ENCODE results near the gene MBD6. TPM values are rescaled to one million over a fixed set of nuclear protein-coding genes. Genes with fewer than 3 reads are reported as not detected.

Gene MBD6
- total and polyA plus RNA-seq, 2 of the 8 experiments (the other 6 are each of a cell fraction or from before 2014, with no cell fraction given) = 3.9 to 32.3 TPM

DNA sequence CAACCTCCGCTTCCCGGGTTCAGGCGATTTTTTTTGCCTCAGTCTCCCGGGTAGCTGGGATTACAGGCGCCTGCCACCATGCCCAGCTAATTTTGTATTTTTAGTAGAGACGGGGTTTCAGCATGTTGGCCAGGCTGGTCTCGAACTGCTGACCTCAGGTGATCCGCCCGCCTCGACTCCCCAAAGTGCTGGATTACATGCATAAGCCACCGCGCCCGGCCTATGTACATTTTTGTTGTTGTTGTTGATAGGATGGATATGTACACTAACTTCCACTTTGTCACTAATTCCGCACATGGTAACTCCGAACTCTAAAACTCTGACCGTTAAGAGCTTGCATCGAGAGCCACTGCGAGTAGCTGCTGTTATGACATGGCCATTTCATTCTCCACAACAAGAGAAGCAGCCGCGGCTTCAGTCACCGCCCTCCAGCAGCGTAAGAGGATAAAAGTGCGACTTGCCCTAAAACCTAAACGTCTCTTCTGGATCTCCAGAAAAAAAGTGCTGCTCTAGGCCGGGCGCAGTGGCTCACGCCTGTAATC, 35.5 kb upstream of the MBD6 start:
- ChIA-PET CTCF (ENCODE audit: partially characterized antibody) (interaction anchor here (0.8 to 25.1 kb wide), 8 partner anchors 8 to 96 kb away, joined by 3 to 441 read pairs (median 4); partner anchors contain the start of genes GLI1 and INHBE), POLR2A (ENCODE audit: partially characterized antibody) (interaction anchor here (0.6 to 1.2 kb wide), 4 partner anchors 54 to 269 kb away, joined by 3 read pairs; no protein-coding TSS in a partner anchor)
- Histone ChIP-seq H3K23ac (ENCODE audit: insufficient read length) (no peak overlapping the region), H4K20me1 (replicated peaks in 1 of 2; ENCODE audit: control insufficient read depth in 1 of 2, insufficient read depth in 2 of 2, low read length in 2 of 2) (peaks cover 0 to 3% of the 10 kb centered on the region in 2 experiments), H4K91ac (replicated peaks; ENCODE audit: insufficient read length, low read length) (peak overlapping the region; percentile 15), H3K4me3 (ENCODE audit: extremely low read depth in 1 of 4, insufficient read depth in 2 of 4, low read depth in 3 of 4, low read length in 4 of 4) (no peak overlapping the region), H3K9me3 (ENCODE audit: insufficient read depth in 2 of 2, low read depth in 1 of 2, low read length in 1 of 2) (no peaks in the 10 kb centered on the region), H3K4me2 (ENCODE audit: insufficient read depth in 1 of 2, low read depth in 2 of 2, low read length in 2 of 2) (no peak overlapping the region; a peak in 1 of 4 replicates), H3K23me2 (ENCODE audit: low read depth, low read length) (peaks cover 5% of the 10 kb centered on the region; the same call in 1 of the 2 replicates), H2BK20ac (ENCODE audit: low read length) (no peak overlapping the region), H2AFZ (ENCODE audit: low read length) (no peak overlapping the region), H3K14ac (ENCODE audit: insufficient read length) (no peak overlapping the region), H3K27ac (ENCODE audit: low read depth, low read length) (no peak overlapping the region), H3K79me2 (ENCODE audit: control insufficient read depth in 1 of 2, insufficient read depth in 2 of 2, low read length in 2 of 2) (peaks cover 14 to 25% of the 10 kb centered on the region in 2 experiments), H2BK5ac (ENCODE audit: low read depth, low read length) (no peak overlapping the region), H3K4ac (replicated peaks; ENCODE audit: insufficient read length, low read depth, low read length) (peak overlapping the region; percentile 69), H3K27me3 (replicated peaks in 1 of 4; ENCODE audit: control insufficient read depth in 3 of 4, extremely low read depth in 1 of 4, insufficient read depth in 3 of 4, low read length in 3 of 4) (no peaks in the 10 kb centered on the region), H2BK120ac (replicated peaks; ENCODE audit: low read depth, low read length) (no peak overlapping the region), H3K36me3 (ENCODE audit: control insufficient read depth in 2 of 4, insufficient read depth in 4 of 4, low read length in 3 of 4) (peaks cover 16 to 33% (median 29%) of the 10 kb centered on the region in 4 experiments), H3K79me1 (ENCODE audit: low read depth, low read length) (peaks cover 8% of the 10 kb centered on the region; the same call in 1 of the 2 replicates), H3K9ac (replicated peaks in 1 of 4; ENCODE audit: extremely low read depth in 1 of 4, low read depth in 3 of 4, low read length in 3 of 4) (no peak overlapping the region), H2BK12ac (ENCODE audit: low read depth, low read length) (no peak overlapping the region; the same call in 1 of the 2 replicates), H4K5ac (ENCODE audit: insufficient read length, low read depth, low read length) (no peak overlapping the region), H2BK15ac (ENCODE audit: low read length) (no peak overlapping the region), H3K4me1 (replicated peaks in 1 of 4; ENCODE audit: control insufficient read depth in 3 of 4, insufficient read depth in 4 of 4, low read length in 3 of 4) (peaks cover 0 to 7% (median 2%) of the 10 kb centered on the region in 4 experiments; a peak in 5 of 7 replicates), H3K18ac (ENCODE audit: extremely low read depth, low read length) (no peak overlapping the region), H3K56ac (replicated peaks; ENCODE audit: insufficient read length, low read depth, low read length) (no peak overlapping the region), H2AK5ac (ENCODE audit: low read depth, low read length) (no peak overlapping the region), H4K8ac (ENCODE audit: extremely low read depth, insufficient read depth, low read length) (no peak overlapping the region; the same call in 1 of the 2 replicates)
- DNase-seq (ENCODE audit: low read depth in 1 of 2, low spot score in 2 of 2) (no peak), FAIRE-seq (no peak)
- WGBS, 2 experiments (ENCODE audit: extremely low coverage in 1 of 2, insufficient coverage in 1 of 2, insufficient read length in 1 of 2, insufficient replicate concordance in 2 of 2, low coverage in 1 of 2, low lambda C conversion rate in 2 of 2, missing lambda C conversion rate in 1 of 2) = 94% methylated on average over 27 of the region's 27 CpGs; no CpG with 5 or more reads in 1 of the 2 experiments
- no peak for TF ChIP-seq EP300 (IDR thresholded peaks at IDR 0.05; ENCODE audit: borderline replicate concordance in 1 of 2, low read depth in 2 of 2, low read length in 2 of 2)
- TF ChIP-seq HDAC2 (IDR thresholded peaks at IDR 0.05; ENCODE audit: borderline replicate concordance in 1 of 2, low read depth in 2 of 2, low read length in 2 of 2) = no peak
- TF ChIP-seq SIRT6 (IDR thresholded peaks at IDR 0.05; ENCODE audit: low read length) = no peak
- TF ChIP-seq ATF3 (IDR thresholded peaks at IDR 0.05; ENCODE audit: insufficient read depth, low read depth, low read length) = no peak
- TF ChIP-seq SIX5 (IDR thresholded peaks at IDR 0.05; ENCODE audit: low read depth, low read length) = no peak
- TF ChIP-seq RNF2 (IDR thresholded peaks at IDR 0.05; ENCODE audit: borderline replicate concordance, low read depth, low read length, missing control alignments, poor library complexity, severe bottlenecking) = no peak
- no peak for TF ChIP-seq ZNF274 (IDR thresholded peaks at IDR 0.05; ENCODE audit: borderline replicate concordance, extremely low read depth, low read length)

All from H1 (cell line).